ENCODE results near the gene USP51.
A peak's percentile ranks its signal among the peaks of the same experiment; 100 is the strongest.
"Not testable (repeated sequence)": the region's sequence is repeated elsewhere in the genome, so short reads cannot be mapped to it uniquely, and the experiment has no call there.

The USP51 gene

DNA sequence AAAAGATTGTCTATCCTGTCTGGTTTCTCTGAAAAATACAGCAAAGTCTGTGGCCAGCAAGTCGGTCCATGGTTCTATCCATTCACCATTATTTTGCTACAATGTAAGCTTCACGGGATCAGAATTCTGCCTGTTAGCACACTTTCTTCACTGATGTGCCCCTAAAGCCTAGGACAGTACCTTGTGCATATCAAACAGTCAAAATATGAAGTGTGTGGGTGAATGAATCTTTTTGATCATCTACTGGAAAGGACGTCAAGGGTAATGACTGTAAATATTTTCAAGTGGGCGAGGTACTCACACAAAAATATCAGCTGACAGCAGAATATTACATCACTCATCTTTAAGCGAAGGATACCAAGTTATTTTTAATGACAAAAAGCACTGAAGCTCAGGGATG, 24.5 kb downstream of the USP51 start:
- not testable (repeated sequence) for DNase-seq (ENCODE audit: low spot score)

DNA sequence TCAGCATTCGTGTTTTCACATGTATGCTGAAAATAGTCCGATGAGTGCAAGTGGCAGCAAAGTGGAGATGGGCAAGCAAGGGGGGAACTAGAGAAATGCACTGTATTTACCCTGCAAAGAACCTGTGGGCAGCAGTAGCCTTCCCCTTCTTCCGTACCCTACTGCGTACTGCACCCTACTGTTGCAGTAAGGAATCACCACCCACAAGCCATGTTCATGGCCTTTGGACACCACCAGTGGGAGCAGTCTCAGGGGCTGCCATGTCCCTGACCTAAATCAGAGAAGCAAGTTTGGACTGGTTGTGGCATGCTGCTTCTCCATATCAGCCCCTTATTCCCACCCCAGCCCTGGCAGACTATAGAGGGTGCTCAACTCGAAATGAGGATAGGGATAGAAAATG, 25.6 kb downstream of the USP51 start:
- DNase-seq (ENCODE audit: low spot score), result not testable (repeated sequence)

DNA sequence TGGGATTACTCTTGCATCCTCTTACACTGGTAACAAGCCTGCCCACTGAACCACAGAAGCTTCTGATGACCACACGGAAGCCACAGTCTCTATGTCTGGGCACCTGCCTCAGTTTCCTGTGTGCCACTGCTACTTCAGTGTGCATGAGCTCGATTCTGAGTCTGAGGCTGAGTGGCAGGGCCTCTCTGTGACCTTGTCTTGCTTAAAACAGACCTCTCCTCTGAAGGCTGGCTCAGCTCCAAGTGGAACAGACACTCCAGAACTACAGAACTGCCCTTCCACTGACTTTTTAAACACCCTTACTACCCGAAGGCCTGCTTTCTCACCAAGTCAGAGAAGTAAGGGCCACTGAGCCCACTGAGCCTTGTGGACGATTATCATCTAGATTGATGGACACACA, 29.7 kb downstream of the USP51 start:
- not testable (repeated sequence) for DNase-seq (ENCODE audit: low spot score)

DNA sequence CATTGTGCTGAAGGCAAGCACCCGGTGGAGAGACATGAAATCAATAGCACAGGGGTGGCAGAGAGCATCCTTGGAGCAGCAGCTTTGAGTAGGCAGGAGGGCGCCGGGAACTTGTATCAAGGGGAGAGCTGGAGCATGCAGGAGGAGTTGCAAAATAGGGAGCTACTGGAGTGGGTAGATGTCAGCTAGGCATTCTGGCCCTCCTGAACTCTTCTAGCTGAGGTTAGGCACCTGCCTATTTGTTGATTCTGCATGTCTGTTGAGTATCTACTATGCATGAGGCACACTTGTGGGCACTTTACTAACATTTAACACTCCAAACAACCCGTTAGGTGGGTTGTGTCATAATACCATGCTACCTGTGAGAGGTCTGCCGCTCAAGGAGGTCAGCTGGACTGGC, 30.2 kb downstream of the USP51 start:
- not testable (repeated sequence) for DNase-seq (ENCODE audit: low spot score)

DNA sequence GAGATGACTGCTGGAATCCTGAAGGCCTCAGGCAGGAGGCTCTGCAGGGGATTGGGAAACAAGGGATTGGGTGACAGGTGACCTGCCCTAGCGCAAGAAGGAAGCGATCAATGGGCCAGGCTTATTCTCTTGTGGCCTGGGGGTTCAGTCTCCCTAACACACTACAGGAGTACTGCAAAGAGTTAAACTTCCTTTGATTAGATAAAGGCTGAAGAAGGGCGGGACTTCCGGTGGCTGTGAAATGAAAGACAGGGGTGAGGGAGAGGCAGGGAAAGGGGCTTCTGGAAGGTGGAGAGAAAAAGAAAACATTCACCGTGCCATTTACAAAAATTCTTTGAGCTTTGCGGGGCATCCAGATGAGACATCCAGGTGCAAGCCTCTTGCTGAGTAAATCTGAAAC, 33.9 kb downstream of the USP51 start:
- DNase-seq (ENCODE audit: low spot score), result not testable (repeated sequence)

DNA sequence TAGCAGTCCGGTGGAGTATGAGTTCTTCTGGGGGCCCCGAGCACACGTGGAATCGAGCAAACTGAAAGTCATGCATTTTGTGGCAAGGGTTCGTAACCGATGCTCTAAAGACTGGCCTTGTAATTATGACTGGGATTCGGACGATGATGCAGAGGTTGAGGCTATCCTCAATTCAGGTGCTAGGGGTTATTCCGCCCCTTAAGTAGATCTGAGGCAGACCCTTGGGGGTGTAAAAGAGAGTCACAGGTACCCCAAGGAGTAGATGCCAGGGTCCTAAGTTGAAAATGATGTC, 36.9 kb downstream of the USP51 start:
- no peak for DNase-seq (ENCODE audit: low spot score)

DNA sequence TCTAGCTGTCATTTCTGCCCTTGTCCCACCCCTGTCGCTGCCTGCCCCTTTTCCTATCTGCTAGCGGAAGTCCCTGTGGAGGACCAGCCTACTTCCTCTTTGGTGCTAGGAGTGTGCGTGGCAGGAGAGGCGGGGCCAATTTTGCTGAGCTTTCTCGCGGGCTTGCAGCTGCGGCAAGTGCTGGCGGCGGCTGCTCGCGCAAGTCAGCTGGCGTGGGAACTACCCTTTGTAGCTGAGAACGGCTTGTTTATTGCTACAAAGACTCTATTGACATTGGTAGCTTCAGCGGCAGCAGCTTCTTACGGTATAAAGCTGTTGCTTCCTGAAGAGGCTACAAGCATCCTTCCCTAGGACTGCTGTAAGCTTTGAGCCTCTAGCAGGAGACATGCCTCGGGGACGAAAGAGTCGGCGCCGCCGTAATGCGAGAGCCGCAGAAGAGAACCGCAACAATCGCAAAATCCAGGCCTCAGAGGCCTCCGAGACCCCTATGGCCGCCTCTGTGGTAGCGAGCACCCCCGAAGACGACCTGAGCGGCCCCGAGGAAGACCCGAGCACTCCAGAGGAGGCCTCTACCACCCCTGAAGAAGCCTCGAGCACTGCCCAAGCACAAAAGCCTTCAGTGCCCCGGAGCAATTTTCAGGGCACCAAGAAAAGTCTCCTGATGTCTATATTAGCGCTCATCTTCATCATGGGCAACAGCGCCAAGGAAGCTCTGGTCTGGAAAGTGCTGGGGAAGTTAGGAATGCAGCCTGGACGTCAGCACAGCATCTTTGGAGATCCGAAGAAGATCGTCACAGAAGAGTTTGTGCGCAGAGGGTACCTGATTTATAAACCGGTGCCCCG, 37.4 kb downstream of the USP51 start, which contains the start of gene MAGEH1:
TSS of gene MAGEH1 (plus strand) at position 138 of the 843 bp plus-strand sequence. CDS start at position 386, 248 bp downstream.
- peak; percentile 85 for DNase-seq (ENCODE audit: low spot score)

DNA sequence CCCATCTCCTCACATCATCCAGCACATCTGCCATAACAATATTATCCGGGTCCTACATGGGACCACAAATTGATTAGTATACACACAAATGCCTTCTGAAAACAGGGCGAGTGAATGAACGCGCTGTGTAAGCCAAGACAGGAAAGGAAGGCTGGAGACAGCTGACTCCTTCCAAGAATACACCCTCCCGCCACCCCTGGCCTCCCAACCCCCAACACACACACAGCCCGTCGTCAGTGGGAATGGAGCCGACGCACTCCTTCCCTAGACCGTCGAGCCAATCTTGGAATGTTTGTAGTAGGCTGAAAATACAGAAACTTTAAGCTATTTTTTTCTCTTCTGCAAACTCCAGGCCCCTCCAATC, 38.0 kb downstream of the USP51 start:
- no peak for DNase-seq (ENCODE audit: low spot score)

DNA sequence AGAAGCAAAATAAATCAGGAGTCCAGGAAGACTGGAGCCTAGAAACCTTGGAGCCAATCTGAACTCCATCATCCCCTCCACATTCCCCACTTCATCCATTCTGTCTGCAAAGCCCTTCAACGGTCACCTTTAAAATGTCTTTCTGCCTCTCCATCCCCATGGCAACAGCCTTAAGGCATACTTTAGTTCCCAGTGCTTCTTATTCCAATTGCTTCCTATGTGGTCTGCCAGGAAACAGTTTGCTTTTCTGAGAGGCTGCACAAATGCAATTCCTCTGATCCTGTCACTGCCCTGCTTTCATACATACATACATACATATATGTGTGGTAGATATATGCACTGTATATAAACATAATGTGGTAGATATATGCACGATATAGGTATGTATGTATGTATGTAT, 38.5 kb downstream of the USP51 start:
- DNase-seq (ENCODE audit: low spot score), result no peak

DNA sequence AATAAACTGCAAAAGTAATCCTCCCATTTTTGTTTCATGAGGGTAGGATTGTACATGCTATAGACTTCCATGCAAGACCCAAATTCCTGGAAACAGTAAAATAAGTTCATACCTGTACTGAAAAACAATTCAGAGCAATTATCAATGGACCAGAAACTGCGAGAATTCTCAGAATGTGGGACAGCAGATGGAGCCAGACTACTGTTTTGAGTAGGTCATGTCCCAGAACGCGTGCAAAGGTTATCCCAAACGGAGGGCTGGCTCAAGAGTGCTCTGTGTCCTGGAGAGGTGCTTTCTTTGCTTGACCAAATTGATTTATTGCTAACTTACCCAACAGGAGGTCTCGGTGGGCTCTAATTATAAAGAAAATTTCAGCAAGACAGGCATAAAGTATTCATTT, 39.4 kb downstream of the USP51 start:
- DNase-seq (ENCODE audit: low spot score), result peak; percentile 4

DNA sequence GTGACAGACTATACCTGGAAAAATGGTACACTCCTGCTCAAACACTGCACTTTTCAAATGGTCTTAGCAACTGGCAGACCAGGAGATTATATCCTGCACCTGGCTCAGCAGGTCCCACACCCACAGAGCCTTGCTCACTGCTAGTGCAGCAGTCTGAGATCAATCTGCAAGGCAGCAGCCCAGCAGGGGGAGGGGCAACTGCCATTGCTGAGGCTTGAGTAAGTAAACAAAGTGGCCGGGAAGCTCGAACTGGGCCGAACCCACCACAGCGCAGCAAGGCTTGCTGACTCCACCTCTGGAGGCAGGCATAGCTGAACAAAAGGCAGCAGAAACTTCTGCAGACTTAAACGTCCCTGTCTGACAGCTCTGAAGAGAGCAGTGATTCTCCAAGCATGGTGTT, 46.2 kb downstream of the USP51 start:
- DNase-seq (ENCODE audit: low spot score), result not testable (repeated sequence)
